Panc1 (cell line): ENCODE measurements around the gene TMEM91. TPM values are rescaled to one million over a fixed set of nuclear protein-coding genes. Genes with fewer than 3 reads are reported as not detected.

Experiments used
- ATAC-seq: fragments of 200-7000 bp; cut with Tn5 transposase; 2 replicates; pipeline ENCODE4 v1.9.1; 2020; ENCODE audit warnings: mild to moderate bottlenecking, moderate library complexity
- BruUV-seq: library from RNA; stranded (reverse); fragments of 400-500 nt; replicated peaks from 2 replicates; lab custom pipeline; 2021; lab: Mats Ljungman, UMichigan
- CTCF ChIA-PET: fragments of 300-600 bp; sonication (Branson Sonifier 250); formaldehyde crosslinking; loops from one replicate; lab custom pipeline; 2022; ENCODE audit warnings: antibody characterized with exemption; lab: Charles Lee
- POLR2A ChIA-PET: fragments of 300-600 bp; sonication (Branson Sonifier 250); formaldehyde crosslinking; loops from one replicate; lab custom pipeline; 2022; ENCODE audit warnings: antibody characterized with exemption; lab: Charles Lee
- DNase-seq: peaks from one replicate; pipeline ENCODE4 v3.0.0-alpha.2; 2010; ENCODE audit warnings: low read depth, low spot score
- H3K27ac ChIP-seq: 2 replicates; pipeline ENCODE4 v1.5.1; 2011; ENCODE audit warnings: mild to moderate bottlenecking, low read length, inconsistent platforms
- H3K27me3 ChIP-seq: fragments of 200-500 bp; sonication (Bioruptor generic); 2 replicates; pipeline ENCODE4 v1.6.0; 2014; ENCODE audit warnings: low read length, inconsistent platforms; ENCODE audit not compliant: control insufficient read depth, insufficient read depth
- H3K36me3 ChIP-seq: fragments of 200-500 bp; sonication (Bioruptor generic); 2 replicates; pipeline ENCODE4 v1.5.1; 2014; ENCODE audit warnings: inconsistent platforms, mild to moderate bottlenecking, low read length, moderate library complexity; ENCODE audit not compliant: control insufficient read depth, insufficient read depth
- H3K4me1 ChIP-seq: 2 replicates; pipeline ENCODE4 v1.5.1; 2011; ENCODE audit warnings: inconsistent platforms, mild to moderate bottlenecking, low read length, moderate library complexity; ENCODE audit not compliant: control insufficient read depth, insufficient read depth
- H3K4me3 ChIP-seq, 2 experiments: 2 replicates each; pipeline ENCODE4 v1.5.1; 2011 to 2012; ENCODE audit warnings: low read depth in 2 of 2, low read length in 2 of 2, mild to moderate bottlenecking in 2 of 2, inconsistent platforms in 1 of 2, moderate library complexity in 1 of 2
- H3K9me3 ChIP-seq: fragments of 200-500 bp; sonication (Bioruptor generic); 2 replicates; pipeline ENCODE4 v1.5.1; 2014; ENCODE audit warnings: low read depth, mild to moderate bottlenecking, inconsistent platforms, low read length, moderate library complexity; ENCODE audit not compliant: control insufficient read depth, insufficient read depth
- CTCF ChIP-seq: fragments of 450-650 bp; IDR thresholded peaks from 2 replicates; pipeline ENCODE4 v1.5.1; 2017; ENCODE audit warnings: mild to moderate bottlenecking
- POLR2AphosphoS5 ChIP-seq: IDR thresholded peaks from 2 replicates; pipeline ENCODE4 v1.6.1; 2012; ENCODE audit warnings: mild to moderate bottlenecking, low read depth, low read length, moderate library complexity
- REST ChIP-seq, 2 experiments: IDR thresholded peaks; 2 replicates each; pipeline ENCODE4 v1.6.1; 2011 to 2012; ENCODE audit warnings: low read depth in 2 of 2, control low read depth in 1 of 2, low read length in 1 of 2, mild to moderate bottlenecking in 1 of 2, moderate library complexity in 1 of 2; ENCODE audit not compliant: insufficient read depth in 1 of 2
- SIN3A ChIP-seq: IDR thresholded peaks from 2 replicates; pipeline ENCODE4 v1.6.1; 2012; ENCODE audit warnings: low read depth, mild to moderate bottlenecking, low read length, moderate library complexity, borderline replicate concordance; ENCODE audit not compliant: insufficient read depth
- TCF7L2 ChIP-seq: IDR thresholded peaks from 2 replicates; pipeline ENCODE4 v1.6.1; 2011; ENCODE audit warnings: mild to moderate bottlenecking, low read depth, low read length, inconsistent platforms
- in situ Hi-C: cut with HindIII; loops from 2 replicates; pipeline ENCODE4 v1.10.0; 2016; ENCODE audit warnings: low sequenced_read_pairs, low pct_unique_long_range_greater_than_20kb
- intact Hi-C: fragments of 100-400 bp; cut with micrococcal nuclease; formaldehyde crosslinking; loops from one replicate; pipeline ENCODE4 v1.10.0; 2022; ENCODE audit not compliant: unreplicated experiment
- total RNA-seq: library from RNA; stranded (reverse); gene quantifications from one replicate; pipeline ENCODE4 v1.2.1, GENCODE V29; 2021; ENCODE audit not compliant: unreplicated experiment

TMEM91 gene
- total RNA-seq, 1 experiment from 2014 or later: 4.4 TPM

DNA sequence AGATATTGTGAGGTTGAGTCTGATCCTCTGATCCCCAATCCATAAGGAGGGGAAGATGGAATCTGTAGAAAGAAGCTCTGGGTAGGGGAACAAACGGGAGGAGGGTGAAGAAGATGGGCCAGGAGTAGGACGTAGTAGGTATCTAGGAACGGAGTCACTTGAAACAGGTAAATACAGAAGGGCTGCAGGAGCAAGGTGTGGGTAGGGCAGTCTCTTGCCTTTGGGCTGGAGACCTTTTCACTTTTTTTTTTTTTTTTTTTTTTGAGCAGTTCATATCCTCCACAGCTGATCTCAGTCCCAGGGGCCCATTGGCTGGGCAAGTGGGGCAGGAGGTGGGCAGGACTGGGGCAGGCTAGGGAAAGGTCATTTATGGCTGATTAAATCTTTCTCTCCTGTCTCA is 22.8 kb downstream of the TMEM91 start:
- Histone ChIP-seq H3K4me1 (no peaks in the 10 kb centered on the region), H3K9me3 (no peaks in the 10 kb centered on the region), H3K27ac (no peak overlapping the region), H3K27me3 (no peaks in the 10 kb centered on the region), H3K36me3 (peaks cover 8% of the 10 kb centered on the region; the same call in 1 of the 2 replicates), H3K4me3 (no peak overlapping the region; a peak in 1 of 4 replicates)
- in situ Hi-C loops (no loop called here), intact Hi-C loops (no loop called here)
- BruUV-seq: no TSS peak
- no peak for DNase-seq
- ATAC-seq: no peak
- TF ChIP-seq POLR2AphosphoS5 (no peak), REST (IDR thresholded peaks at IDR 0.05; ENCODE audit: insufficient read depth in 1 of 2, low read depth in 2 of 2, low read length in 1 of 2) (no peak), SIN3A (no peak), CTCF (no peak), TCF7L2 (no peak)
- ChIA-PET CTCF (no interaction called here), POLR2A (no interaction called here)

DNA sequence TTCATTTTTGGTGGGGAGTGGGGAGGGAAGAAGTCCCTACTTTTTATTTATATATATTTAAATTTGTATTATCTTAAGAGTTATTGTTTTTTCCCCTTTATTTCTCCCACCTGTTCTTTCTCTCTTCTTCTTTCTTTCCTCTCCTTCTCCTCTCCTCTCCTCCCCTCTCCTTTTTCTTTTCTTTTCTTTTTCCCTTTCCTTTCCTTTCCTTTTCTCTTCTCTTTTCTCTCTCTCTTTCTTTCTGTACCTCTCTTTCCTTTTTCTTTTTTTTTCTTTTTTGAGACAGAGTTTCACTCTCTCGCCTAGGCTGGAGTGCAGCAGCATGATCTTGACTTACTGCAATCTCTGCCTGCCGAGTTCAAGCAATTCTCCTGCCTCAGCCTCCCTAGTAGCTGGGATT is 23.2 kb downstream of the TMEM91 start:
- POLR2A ChIA-PET: no interaction called here

More for the DNA sequence above, 23.2 kb downstream of the TMEM91 start:
- BruUV-seq: no TSS peak
- Histone ChIP-seq H3K9me3 (no peaks in the 10 kb centered on the region), H3K4me3 (no peak overlapping the region), H3K27me3 (no peaks in the 10 kb centered on the region), H3K36me3 (peaks cover 8% of the 10 kb centered on the region; the same call in 1 of the 2 replicates), H3K27ac (no peak overlapping the region), H3K4me1 (no peaks in the 10 kb centered on the region)
- DNase-seq: no peak
- no peak for ATAC-seq
- in situ Hi-C loops: no loop called here
- TF ChIP-seq CTCF: no peak
- TF ChIP-seq TCF7L2: no peak
- no peak for TF ChIP-seq REST (IDR thresholded peaks at IDR 0.05; ENCODE audit: insufficient read depth in 1 of 2, low read depth in 2 of 2, low read length in 1 of 2)
- no peak for TF ChIP-seq SIN3A
- no peak for TF ChIP-seq POLR2AphosphoS5
- CTCF ChIA-PET: no interaction called here
- intact Hi-C loops: no loop called here
